MCF 10A (cell line): ENCODE measurements around the gene SAMD4A. TPM values are rescaled to one million over a fixed set of nuclear protein-coding genes. Genes with fewer than 3 reads are reported as not detected.

Experiments used
- BruUV-seq: library from RNA; stranded (reverse); fragments of 400-500 nt; replicated peaks from 2 replicates; lab custom pipeline; 2021; lab: Mats Ljungman, UMichigan
- CTCF ChIA-PET: fragments of 300-600 bp; sonication (Branson Sonifier 250); formaldehyde crosslinking; extraction: SDS; loops from one replicate; lab custom pipeline; 2021; ENCODE audit warnings: antibody characterized with exemption, inconsistent platforms; lab: Yijun Ruan, JAX
- POLR2A ChIA-PET: fragments of 300-600, 350-650 bp; sonication (Branson Sonifier 250); formaldehyde crosslinking; extraction: SDS; loops from one replicate; lab custom pipeline; 2020; ENCODE audit warnings: antibody characterized with exemption, inconsistent platforms; lab: Yijun Ruan, JAX
- DNase-seq: peaks from one replicate; pipeline ENCODE4 v3.0.0-alpha.2; 2018; ENCODE audit not compliant: unreplicated experiment
- H3K27ac Mint-ChIP-seq: one replicate; pipeline ENCODE4 v1.8.0; 2022; ENCODE audit warnings: mild to moderate bottlenecking, low read depth, mixed read lengths; ENCODE audit not compliant: unreplicated experiment
- H3K27me3 Mint-ChIP-seq: one replicate; pipeline ENCODE4 v1.8.0; 2022; ENCODE audit warnings: mixed read lengths; ENCODE audit not compliant: insufficient read depth, unreplicated experiment
- H3K36me3 Mint-ChIP-seq: one replicate; pipeline ENCODE4 v1.8.0; 2022; ENCODE audit warnings: mild to moderate bottlenecking, moderate library complexity, mixed read lengths; ENCODE audit not compliant: insufficient read depth, unreplicated experiment
- H3K4me1 Mint-ChIP-seq: one replicate; pipeline ENCODE4 v1.8.0; 2022; ENCODE audit warnings: mixed read lengths; ENCODE audit not compliant: insufficient read depth, unreplicated experiment
- H3K4me3 Mint-ChIP-seq: one replicate; pipeline ENCODE4 v1.8.0; 2022; ENCODE audit warnings: mild to moderate bottlenecking, moderate library complexity, mixed read lengths; ENCODE audit not compliant: unreplicated experiment
- H3K9me3 Mint-ChIP-seq: one replicate; pipeline ENCODE4 v1.8.0; 2022; ENCODE audit warnings: mixed read lengths; ENCODE audit not compliant: unreplicated experiment
- intact Hi-C: fragments of 100-400 bp; cut with micrococcal nuclease; formaldehyde crosslinking; loops from 2 replicates; pipeline ENCODE4 v1.14.1; 2022
- total RNA-seq: library from RNA; stranded (reverse); gene quantifications from 2 replicates; pipeline ENCODE4 v1.2.3, GENCODE V29; 2022
- TF ChIP-seq, protein P1 (sequence below): fragments of 200-600 bp; IDR thresholded peaks from one replicate; pipeline ENCODE4 v1.8.0; 2022; ENCODE audit warnings: antibody characterized with exemption, mild to moderate bottlenecking; ENCODE audit not compliant: unreplicated experiment

SAMD4A gene
- total RNA-seq, 1 experiment from 2014 or later = 63.5 TPM

DNA sequence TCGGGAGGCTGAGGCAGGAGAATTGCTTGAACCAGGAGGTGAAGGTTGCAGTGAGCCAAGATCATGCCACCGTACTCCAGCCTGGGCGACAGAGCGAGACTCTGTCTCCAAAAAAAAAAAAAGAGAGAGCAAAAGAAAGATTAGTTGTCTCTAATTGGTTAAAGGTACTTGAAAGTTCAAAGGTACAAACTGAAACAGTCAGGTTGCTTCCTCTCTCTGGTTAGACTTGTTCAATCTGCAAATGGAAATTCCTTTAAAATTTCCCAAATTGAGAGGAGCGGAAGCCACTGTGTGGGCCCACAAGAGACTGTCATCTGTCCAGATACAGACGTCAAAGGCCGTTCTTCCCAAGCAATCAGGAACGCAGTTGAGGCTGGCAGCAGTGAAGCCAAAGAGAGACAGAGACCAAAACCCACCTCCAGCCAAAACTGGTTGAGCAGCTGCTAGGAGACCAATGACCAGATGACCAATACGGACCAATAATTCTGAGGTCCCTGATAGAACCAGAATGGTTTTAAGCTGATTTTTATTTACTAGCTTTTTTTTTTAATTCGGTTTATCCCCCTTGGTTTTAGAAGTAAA is 272.1 kb downstream of the SAMD4A start:
- Mint-ChIP-seq H3K9me3 (no peaks in the 10 kb centered on the region), H3K4me3 (no peak overlapping the region), H3K27ac (peak overlapping the region; percentile 82), H3K4me1 (peaks cover 14% of the 10 kb centered on the region), H3K27me3 (no peaks in the 10 kb centered on the region), H3K36me3 (no peaks in the 10 kb centered on the region)
- no peak for DNase-seq
- TF ChIP-seq, protein P1, sequence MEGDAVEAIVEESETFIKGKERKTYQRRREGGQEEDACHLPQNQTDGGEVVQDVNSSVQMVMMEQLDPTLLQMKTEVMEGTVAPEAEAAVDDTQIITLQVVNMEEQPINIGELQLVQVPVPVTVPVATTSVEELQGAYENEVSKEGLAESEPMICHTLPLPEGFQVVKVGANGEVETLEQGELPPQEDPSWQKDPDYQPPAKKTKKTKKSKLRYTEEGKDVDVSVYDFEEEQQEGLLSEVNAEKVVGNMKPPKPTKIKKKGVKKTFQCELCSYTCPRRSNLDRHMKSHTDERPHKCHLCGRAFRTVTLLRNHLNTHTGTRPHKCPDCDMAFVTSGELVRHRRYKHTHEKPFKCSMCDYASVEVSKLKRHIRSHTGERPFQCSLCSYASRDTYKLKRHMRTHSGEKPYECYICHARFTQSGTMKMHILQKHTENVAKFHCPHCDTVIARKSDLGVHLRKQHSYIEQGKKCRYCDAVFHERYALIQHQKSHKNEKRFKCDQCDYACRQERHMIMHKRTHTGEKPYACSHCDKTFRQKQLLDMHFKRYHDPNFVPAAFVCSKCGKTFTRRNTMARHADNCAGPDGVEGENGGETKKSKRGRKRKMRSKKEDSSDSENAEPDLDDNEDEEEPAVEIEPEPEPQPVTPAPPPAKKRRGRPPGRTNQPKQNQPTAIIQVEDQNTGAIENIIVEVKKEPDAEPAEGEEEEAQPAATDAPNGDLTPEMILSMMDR = no peak
- BruUV-seq = no TSS peak
- POLR2A ChIA-PET = interaction anchor here (0.6 kb wide), 1 partner anchor 45 kb away, joined by 3 read pairs; no protein-coding TSS in a partner anchor
- CTCF ChIA-PET = interaction anchor here (0.7 kb wide), 1 partner anchor 63 kb away, joined by 3 read pairs; no protein-coding TSS in a partner anchor
- intact Hi-C loops = no loop called here

DNA sequence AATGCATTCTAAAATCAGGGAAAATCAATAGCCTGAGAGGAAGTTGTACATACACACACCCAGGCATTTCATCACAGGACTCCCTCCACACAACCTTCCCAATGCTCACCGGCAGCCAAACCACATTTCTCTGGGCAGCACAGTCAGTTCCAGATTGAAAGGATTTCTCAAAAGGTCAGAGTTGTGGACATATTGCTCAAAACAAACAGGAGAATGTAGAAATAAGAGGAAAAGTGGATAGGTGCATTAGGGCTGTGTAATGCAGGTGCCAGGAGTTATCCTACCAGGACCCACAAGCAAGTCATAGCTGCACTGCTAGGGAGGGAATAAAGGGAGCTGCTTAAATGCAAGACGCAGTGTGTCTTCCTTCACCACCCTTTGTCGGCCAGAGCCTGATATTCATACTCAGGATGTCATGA is 272.8 kb downstream of the SAMD4A start:
- Mint-ChIP-seq H3K9me3 (no peaks in the 10 kb centered on the region), H3K4me3 (no peak overlapping the region), H3K27me3 (no peaks in the 10 kb centered on the region), H3K36me3 (no peaks in the 10 kb centered on the region), H3K4me1 (peaks cover 14% of the 10 kb centered on the region), H3K27ac (peak overlapping the region; percentile 82)
- ChIA-PET POLR2A (no interaction called here), CTCF (interaction anchor here (0.6 kb wide), 1 partner anchor 49 kb away, joined by 3 read pairs; no protein-coding TSS in a partner anchor)
- intact Hi-C loops = no loop called here
- peak; percentile 58 for DNase-seq
- no TSS peak for BruUV-seq
- TF ChIP-seq, protein P1 = no peak

DNA sequence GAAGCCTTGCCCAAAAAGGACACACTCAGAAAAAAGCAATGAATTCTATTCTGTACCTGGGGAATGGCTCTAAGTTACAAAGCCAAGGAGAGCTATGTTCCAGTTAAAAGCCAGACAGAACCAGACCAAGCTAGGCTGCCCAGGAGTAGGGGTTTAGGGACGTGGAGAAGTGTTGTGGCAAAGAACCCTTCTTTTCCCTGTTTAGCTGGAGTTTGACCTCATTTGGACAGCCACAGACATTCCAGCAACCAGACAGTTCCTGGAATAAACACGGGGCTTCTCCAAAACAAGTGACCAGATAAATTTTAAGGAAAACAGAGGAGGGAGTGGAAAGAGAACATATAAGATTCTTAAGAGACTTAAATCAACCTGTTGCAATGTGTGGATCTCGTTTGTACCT is 273.4 kb downstream of the SAMD4A start:
- DNase-seq = no peak
- Mint-ChIP-seq H3K4me1 (peaks cover 14% of the 10 kb centered on the region), H3K4me3 (no peak overlapping the region), H3K36me3 (no peaks in the 10 kb centered on the region), H3K27me3 (no peaks in the 10 kb centered on the region), H3K9me3 (no peaks in the 10 kb centered on the region), H3K27ac (peak overlapping the region; percentile 82)
- intact Hi-C loops = no loop called here
- TF ChIP-seq, protein P1 = no peak
- BruUV-seq = no TSS peak
- POLR2A ChIA-PET = no interaction called here
- CTCF ChIA-PET = no interaction called here

DNA sequence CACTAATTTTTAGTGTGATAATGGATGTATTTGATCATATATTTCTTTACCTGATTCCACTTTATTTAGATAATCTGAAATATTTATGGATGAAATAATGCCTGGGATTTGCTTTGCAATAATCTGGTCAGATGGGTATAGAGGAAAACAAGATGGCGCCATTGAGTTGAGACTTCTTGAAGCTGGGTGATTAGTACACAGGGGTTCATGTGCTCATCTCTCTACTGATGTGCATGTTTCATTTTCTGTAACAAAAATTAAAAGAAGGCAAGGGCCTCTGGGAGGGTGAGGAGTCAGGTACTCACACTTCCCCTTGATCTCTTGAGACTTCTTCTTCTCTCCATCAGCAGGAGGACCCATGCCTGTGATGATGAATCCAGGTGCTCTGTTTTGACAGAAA is 273.9 kb downstream of the SAMD4A start:
- intact Hi-C loops = no loop called here
- Mint-ChIP-seq H3K27me3 (no peaks in the 10 kb centered on the region), H3K36me3 (no peaks in the 10 kb centered on the region), H3K27ac (no peak overlapping the region), H3K4me3 (no peak overlapping the region), H3K9me3 (no peaks in the 10 kb centered on the region), H3K4me1 (peaks cover 14% of the 10 kb centered on the region)
- CTCF ChIA-PET = no interaction called here
- BruUV-seq = no TSS peak
- POLR2A ChIA-PET = interaction anchor here (0.9 kb wide), 1 partner anchor 10 kb away, joined by 3 read pairs; no protein-coding TSS in a partner anchor
- no peak for DNase-seq
- TF ChIP-seq, protein P1 = no peak

Other genes with a start within 250 kb of the SAMD4A start
- 66.4 and 66.5 TPM in 2 replicates for gene CDKN3, start 170.1 kb upstream of the SAMD4A start, total RNA-seq
- 217 and 228 TPM in 2 replicates for gene CNIH1, start 125.8 kb upstream of the SAMD4A start, total RNA-seq
- 53.3 and 65.0 TPM in 2 replicates for gene GMFB, start 78.1 kb upstream of the SAMD4A start, total RNA-seq
- gene CGRRF1, start 57.2 kb upstream of the SAMD4A start, total RNA-seq = 17.5 and 22.3 TPM in 2 replicates